ENCODE measurements around the gene RCBTB1.

- no peak for TF ChIP-seq CTCF (IDR thresholded peaks at IDR 0.05)
- TF ChIP-seq POLR2A (IDR thresholded peaks at IDR 0.05): no peak
These were observed 13.8 kb downstream of the RCBTB1 start for GRCh38 chr13:49571299-49572240.

All from lower leg skin (tissue), 3 donors.